HG02623 (cell line): ENCODE results near the gene EPC2.
A peak's percentile ranks its signal among the peaks of the same experiment; 100 is the strongest.

ENCODE experiments used
- ATAC-seq: cut with Tn5 transposase; IDR thresholded peaks from one replicate; pipeline ENCODE4 v1.9.1; 2021; ENCODE audit warnings: moderate library complexity; ENCODE audit not compliant: unreplicated experiment

EPC2 gene

GRCh38 chr2:148643998-148644882 lies at the start of gene EPC2:
TSS of gene EPC2 (plus strand) at chr2:148644751. CDS start at chr2:148645018, 267 bp downstream.
- ATAC-seq: peak; percentile 44

- no peak for ATAC-seq
Observed at GRCh38 chr2:148596018-148596417, 48.5 kb upstream of the EPC2 start.

- ATAC-seq: no peak
Observed at GRCh38 chr2:148599109-148599991, 45.2 kb upstream of the EPC2 start.

- peak; percentile 8 for ATAC-seq
Observed at GRCh38 chr2:148602885-148603561, 41.5 kb upstream of the EPC2 start.

- ATAC-seq: peak; percentile 98
Observed at GRCh38 chr2:148603562-148603920, 41.0 kb upstream of the EPC2 start.

GRCh38 chr2:148604927-148605326 lies 39.6 kb upstream of the EPC2 start:
- ATAC-seq: no peak

- no peak for ATAC-seq
Observed at GRCh38 chr2:148607566-148607965, 37.0 kb upstream of the EPC2 start.

- ATAC-seq: no peak
Observed at GRCh38 chr2:148613231-148614013, 31.1 kb upstream of the EPC2 start.

- peak; percentile 19 for ATAC-seq
Observed at GRCh38 chr2:148614014-148614321, 30.6 kb upstream of the EPC2 start.

- ATAC-seq: peak; percentile 95
Observed at GRCh38 chr2:148614322-148615049, 30.1 kb upstream of the EPC2 start.

GRCh38 chr2:148615381-148615841 lies 29.1 kb upstream of the EPC2 start:
- no peak for ATAC-seq

GRCh38 chr2:148616662-148617061 lies 27.9 kb upstream of the EPC2 start:
- no peak for ATAC-seq

- ATAC-seq: no peak
Observed at GRCh38 chr2:148617219-148617618, 27.3 kb upstream of the EPC2 start.

- no peak for ATAC-seq
Observed at GRCh38 chr2:148619560-148620195, 24.9 kb upstream of the EPC2 start.

GRCh38 chr2:148622366-148622765 lies 22.2 kb upstream of the EPC2 start:
- no peak for ATAC-seq

GRCh38 chr2:148623086-148623485 lies 21.5 kb upstream of the EPC2 start:
- no peak for ATAC-seq

- ATAC-seq: no peak
Observed at GRCh38 chr2:148627224-148627623, 17.3 kb upstream of the EPC2 start.

GRCh38 chr2:148634749-148635148 lies 9.8 kb upstream of the EPC2 start:
- no peak for ATAC-seq

- no peak for ATAC-seq
Observed at GRCh38 chr2:148638543-148638942, 6.0 kb upstream of the EPC2 start.
